ENCODE measurements around the gene ZNF586.
"Not testable (repeated sequence)": the region's sequence is repeated elsewhere in the genome, so short reads cannot be mapped to it uniquely, and the experiment has no call there.

Gene ZNF586

DNA sequence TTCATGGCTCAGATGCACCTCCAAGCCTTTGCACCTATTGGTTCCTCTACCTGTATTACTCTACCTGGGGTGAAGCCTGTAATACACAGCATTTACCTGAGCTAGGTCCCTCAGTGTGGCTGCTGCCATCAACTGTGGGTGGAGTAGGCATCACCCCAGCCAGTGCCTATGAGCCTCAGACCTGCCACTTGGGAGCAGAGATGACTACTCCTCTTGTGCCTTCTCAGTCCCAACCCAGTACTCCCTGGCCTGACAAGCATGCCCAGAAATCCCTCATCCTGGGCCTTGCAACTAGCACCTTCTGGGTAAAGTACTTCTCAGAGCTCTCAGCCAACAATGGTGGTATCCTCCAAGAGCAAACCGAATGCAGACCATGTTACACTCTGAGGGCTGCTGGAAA lies 27.1 kb downstream of the ZNF586 start:
- not testable (repeated sequence) for H3K9ac ChIP-seq (ENCODE audit: low read depth, low read length); H3K9me3 ChIP-seq (ENCODE audit: control insufficient read depth, insufficient read depth, low read length); H3K4me3 ChIP-seq (ENCODE audit: low read depth, low read length); H3K27me3 ChIP-seq (ENCODE audit: control insufficient read depth, insufficient read depth, low read length); H3K27ac ChIP-seq (ENCODE audit: low read depth, low read length)
- Histone ChIP-seq H3K36me3 (ENCODE audit: control insufficient read depth, insufficient read depth, low read length) (peaks cover 11% of the 10 kb centered on the region; the same call in 1 of the 2 replicates), H3K4me1 (ENCODE audit: control insufficient read depth, insufficient read depth, low read length) (peaks cover 25% of the 10 kb centered on the region)

DNA sequence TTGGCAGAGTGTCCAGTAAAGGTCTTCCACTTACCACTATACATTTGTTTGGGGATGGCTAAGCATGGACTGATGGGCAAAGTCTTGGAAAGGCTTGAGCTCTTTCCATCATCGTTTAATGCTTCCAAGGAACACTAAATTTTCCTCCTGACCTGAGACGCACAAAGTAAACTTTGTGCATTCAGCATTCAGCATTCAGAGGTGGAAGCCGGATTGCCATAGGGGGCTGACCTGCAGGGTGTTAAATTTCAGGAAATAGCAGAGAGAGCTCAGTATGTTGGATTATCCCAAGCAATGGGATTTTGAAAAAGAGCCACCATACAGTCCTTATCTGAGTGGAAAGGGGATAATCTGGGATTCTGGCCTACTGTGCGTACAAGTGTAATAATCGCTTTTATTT lies 31.2 kb downstream of the ZNF586 start:
- Histone ChIP-seq H3K9ac (ENCODE audit: low read depth, low read length) (no peak overlapping the region), H3K27ac (ENCODE audit: low read depth, low read length) (peak overlapping the region; percentile 99), H3K4me3 (ENCODE audit: low read depth, low read length) (no peak overlapping the region), H3K4me1 (ENCODE audit: control insufficient read depth, insufficient read depth, low read length) (peaks cover 54% of the 10 kb centered on the region), H3K36me3 (ENCODE audit: control insufficient read depth, insufficient read depth, low read length) (peaks cover 8% of the 10 kb centered on the region), H3K9me3 (ENCODE audit: control insufficient read depth, insufficient read depth, low read length) (no peaks in the 10 kb centered on the region), H3K27me3 (ENCODE audit: control insufficient read depth, insufficient read depth, low read length) (no peaks in the 10 kb centered on the region)

DNA sequence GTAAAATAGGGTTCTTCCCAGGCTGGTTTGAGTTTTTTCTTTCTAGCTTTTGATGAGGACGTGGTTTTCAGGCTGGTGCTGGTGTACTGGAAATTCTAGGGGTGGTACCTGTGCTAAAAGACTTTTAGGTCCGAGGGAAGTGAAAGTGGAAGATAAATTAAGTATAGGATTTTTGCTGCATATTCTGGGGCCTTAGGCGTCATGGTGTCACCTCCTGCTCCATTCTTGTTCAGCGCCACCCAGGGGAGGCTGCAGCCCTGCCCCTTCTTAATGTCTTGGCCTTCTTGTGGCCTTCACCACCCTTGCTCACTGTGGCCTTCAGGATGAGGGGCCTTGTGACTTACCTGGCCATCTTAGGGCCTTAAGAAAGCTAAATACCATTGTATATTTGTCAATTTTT lies 32.8 kb downstream of the ZNF586 start:
- Histone ChIP-seq H3K27ac (ENCODE audit: low read depth, low read length) (peak overlapping the region; percentile 99), H3K4me1 (ENCODE audit: control insufficient read depth, insufficient read depth, low read length) (peaks cover 56% of the 10 kb centered on the region), H3K4me3 (ENCODE audit: low read depth, low read length) (peak overlapping the region; percentile 25; the same call in 1 of the 2 replicates), H3K36me3 (ENCODE audit: control insufficient read depth, insufficient read depth, low read length) (peaks cover 14% of the 10 kb centered on the region; the same call in 1 of the 2 replicates), H3K9ac (ENCODE audit: low read depth, low read length) (no peak overlapping the region), H3K9me3 (ENCODE audit: control insufficient read depth, insufficient read depth, low read length) (no peaks in the 10 kb centered on the region), H3K27me3 (ENCODE audit: control insufficient read depth, insufficient read depth, low read length) (no peaks in the 10 kb centered on the region)

DNA sequence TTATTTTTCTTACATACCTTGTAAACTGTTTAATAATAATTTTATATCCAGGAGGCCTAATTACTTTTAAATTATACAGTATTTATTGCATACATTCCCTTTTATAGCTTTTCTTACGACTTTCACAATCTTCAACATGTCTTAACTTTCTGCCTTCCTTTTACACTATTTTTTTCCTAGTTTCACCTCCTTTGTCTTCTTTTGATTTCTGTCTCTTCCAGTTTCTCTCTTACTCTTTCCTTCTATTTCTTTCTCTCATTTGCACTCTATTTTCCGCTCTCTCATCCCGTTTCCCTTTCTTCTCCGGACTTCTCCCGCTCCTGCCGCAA lies 33.8 kb downstream of the ZNF586 start:
- Histone ChIP-seq H3K4me3 (ENCODE audit: low read depth, low read length) (peak overlapping the region; percentile 76), H3K27me3 (ENCODE audit: control insufficient read depth, insufficient read depth, low read length) (no peaks in the 10 kb centered on the region), H3K4me1 (ENCODE audit: control insufficient read depth, insufficient read depth, low read length) (peaks cover 56% of the 10 kb centered on the region), H3K9me3 (ENCODE audit: control insufficient read depth, insufficient read depth, low read length) (no peaks in the 10 kb centered on the region), H3K27ac (ENCODE audit: low read depth, low read length) (peak overlapping the region; percentile 99), H3K36me3 (ENCODE audit: control insufficient read depth, insufficient read depth, low read length) (peaks cover 22% of the 10 kb centered on the region), H3K9ac (ENCODE audit: low read depth, low read length) (peak overlapping the region; percentile 94)

DNA sequence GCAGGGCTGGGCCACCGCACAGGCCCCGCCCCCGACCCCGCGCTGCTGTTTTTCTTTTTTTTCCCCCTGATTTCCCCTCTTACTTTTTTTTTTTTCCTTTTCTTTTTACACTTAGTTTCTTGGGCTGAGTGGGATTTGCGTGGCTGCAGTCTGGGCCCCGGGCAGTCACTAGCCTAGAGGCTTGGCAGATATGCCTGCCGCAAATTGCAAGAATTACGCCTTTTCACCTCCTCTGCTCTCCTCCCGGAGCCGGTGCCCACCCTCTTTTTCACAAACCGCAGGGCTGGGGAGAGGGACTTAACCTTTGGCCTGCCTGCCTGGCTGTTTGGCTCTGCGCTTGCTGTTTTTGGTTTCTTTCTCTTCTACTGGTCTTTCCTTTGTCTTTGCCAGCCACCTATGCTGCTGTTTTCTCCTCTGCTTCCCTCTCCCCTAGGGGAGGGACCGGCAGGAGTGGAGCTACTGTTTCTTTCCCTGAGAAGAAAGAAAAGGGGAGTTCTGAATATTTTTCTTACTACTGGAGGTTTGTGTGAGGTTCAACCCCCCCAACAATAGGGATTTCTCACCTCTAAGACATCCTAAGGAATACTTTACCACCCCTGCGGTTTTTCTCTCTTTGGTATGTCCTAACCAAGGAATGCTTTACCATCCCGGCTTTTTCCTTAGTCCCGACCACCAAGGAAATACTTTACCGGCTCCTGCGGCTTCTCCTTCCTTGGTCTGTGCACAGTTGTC lies 34.3 kb downstream of the ZNF586 start:
- Histone ChIP-seq H3K36me3 (ENCODE audit: control insufficient read depth, insufficient read depth, low read length) (peaks cover 27% of the 10 kb centered on the region), H3K9me3 (ENCODE audit: control insufficient read depth, insufficient read depth, low read length) (no peaks in the 10 kb centered on the region), H3K4me3 (ENCODE audit: low read depth, low read length) (peak overlapping the region; percentile 76), H3K27ac (ENCODE audit: low read depth, low read length) (peak overlapping the region; percentile 99), H3K27me3 (ENCODE audit: control insufficient read depth, insufficient read depth, low read length) (no peaks in the 10 kb centered on the region), H3K4me1 (ENCODE audit: control insufficient read depth, insufficient read depth, low read length) (peaks cover 56% of the 10 kb centered on the region), H3K9ac (ENCODE audit: low read depth, low read length) (peak overlapping the region; percentile 94)

DNA sequence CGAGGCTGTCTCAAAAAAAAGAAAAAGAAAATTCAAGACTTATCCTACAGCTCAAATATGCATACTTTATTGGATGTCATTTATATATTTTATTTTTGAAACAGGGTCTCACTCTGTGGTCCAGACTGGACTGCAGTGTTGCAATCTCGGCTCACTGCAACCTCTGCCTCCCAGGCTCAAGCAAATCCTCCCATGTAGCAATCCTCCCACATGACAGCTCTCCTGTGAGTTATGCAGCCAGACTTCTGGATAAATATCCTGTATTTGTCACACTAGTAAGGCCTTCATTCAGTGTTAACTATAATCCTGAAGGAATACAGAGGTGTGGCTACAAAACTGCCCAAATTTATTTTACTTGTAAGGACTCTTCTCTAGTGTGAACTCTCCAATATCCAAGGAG lies 38.1 kb downstream of the ZNF586 start:
- no peak overlapping the region for H3K4me3 ChIP-seq (ENCODE audit: low read depth, low read length)
- peaks cover 54% of the 10 kb centered on the region for H3K36me3 ChIP-seq (ENCODE audit: control insufficient read depth, insufficient read depth, low read length)
- no peak overlapping the region for H3K9ac ChIP-seq (ENCODE audit: low read depth, low read length)
- H3K4me1 ChIP-seq (ENCODE audit: control insufficient read depth, insufficient read depth, low read length): peaks cover 21% of the 10 kb centered on the region
- no peaks in the 10 kb centered on the region for H3K27me3 ChIP-seq (ENCODE audit: control insufficient read depth, insufficient read depth, low read length)
- no peak overlapping the region for H3K27ac ChIP-seq (ENCODE audit: low read depth, low read length)
- no peaks in the 10 kb centered on the region for H3K9me3 ChIP-seq (ENCODE audit: control insufficient read depth, insufficient read depth, low read length)

DNA sequence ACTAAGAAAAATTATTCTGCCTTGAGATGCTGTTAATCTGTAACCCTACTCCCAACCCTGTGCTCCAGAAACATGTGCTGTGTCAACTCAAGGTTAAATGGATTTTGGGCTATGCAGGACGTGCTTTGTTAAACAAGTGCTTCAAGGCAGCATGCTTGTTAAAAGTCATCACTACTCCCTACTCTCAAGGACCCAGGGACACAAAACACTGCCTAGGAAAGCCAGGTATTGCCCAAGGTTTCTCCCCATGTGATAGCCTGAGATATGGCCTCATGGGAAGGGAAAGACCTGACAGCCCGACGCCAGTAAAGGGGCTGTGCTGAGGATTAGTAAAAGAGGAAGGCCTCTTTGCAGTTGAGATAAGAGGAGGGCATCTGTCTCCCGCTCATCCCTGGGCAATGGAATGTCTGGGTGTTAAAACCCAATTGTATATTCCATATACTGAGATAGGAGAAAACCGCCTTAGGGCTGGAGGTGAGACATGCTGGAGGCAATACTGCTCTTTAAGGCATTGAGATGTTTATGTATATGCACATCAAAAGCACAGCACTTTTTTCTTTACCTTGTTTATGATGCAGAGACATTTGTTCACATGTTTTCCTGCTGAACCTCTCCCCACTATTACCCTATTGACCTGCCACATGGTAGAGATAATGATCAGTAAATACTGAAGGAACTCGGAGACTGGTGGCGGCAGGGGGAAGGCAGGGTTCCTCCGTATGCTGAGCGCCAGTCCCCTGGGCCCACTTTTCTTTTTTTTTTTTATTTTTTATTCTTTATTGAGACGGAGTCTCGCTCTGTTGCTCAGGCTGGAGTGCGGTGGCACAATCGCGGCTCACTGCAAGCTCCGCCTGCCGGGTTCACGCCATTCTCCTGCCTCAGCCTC lies 41.2 kb downstream of the ZNF586 start:
- H3K9me3 ChIP-seq (ENCODE audit: control insufficient read depth, insufficient read depth, low read length); H3K27me3 ChIP-seq (ENCODE audit: control insufficient read depth, insufficient read depth, low read length); H3K4me3 ChIP-seq (ENCODE audit: low read depth, low read length); H3K4me1 ChIP-seq (ENCODE audit: control insufficient read depth, insufficient read depth, low read length); H3K9ac ChIP-seq (ENCODE audit: low read depth, low read length): not testable (repeated sequence)
- Histone ChIP-seq H3K27ac (ENCODE audit: low read depth, low read length) (peak overlapping the region; percentile 26), H3K36me3 (ENCODE audit: control insufficient read depth, insufficient read depth, low read length) (peaks cover 58% of the 10 kb centered on the region)

DNA sequence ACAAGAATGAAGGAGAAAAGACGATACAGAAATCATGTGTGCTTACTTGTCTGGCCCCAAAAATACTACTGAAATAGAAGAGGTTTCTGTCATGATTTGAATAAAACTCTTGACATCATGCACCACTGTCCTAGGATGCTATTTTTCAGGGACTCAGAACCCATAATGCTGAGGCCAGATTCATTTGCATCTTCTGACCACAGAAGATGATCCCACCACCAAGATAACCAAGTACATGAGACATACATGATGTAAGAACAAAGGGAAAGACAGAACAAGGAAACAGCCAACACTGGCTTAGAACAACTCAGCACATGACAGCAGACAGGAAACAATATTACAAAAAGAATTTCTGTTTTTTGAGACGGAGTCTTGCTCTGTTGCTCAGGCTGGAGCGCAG lies 42.8 kb downstream of the ZNF586 start:
- H3K27ac ChIP-seq (ENCODE audit: low read depth, low read length): no peak overlapping the region
- no peaks in the 10 kb centered on the region for H3K27me3 ChIP-seq (ENCODE audit: control insufficient read depth, insufficient read depth, low read length)
- H3K4me3 ChIP-seq (ENCODE audit: low read depth, low read length): no peak overlapping the region
- H3K36me3 ChIP-seq (ENCODE audit: control insufficient read depth, insufficient read depth, low read length): peaks cover 47% of the 10 kb centered on the region
- no peak overlapping the region for H3K9ac ChIP-seq (ENCODE audit: low read depth, low read length)
- no peaks in the 10 kb centered on the region for H3K4me1 ChIP-seq (ENCODE audit: control insufficient read depth, insufficient read depth, low read length)
- no peaks in the 10 kb centered on the region for H3K9me3 ChIP-seq (ENCODE audit: control insufficient read depth, insufficient read depth, low read length)

DNA sequence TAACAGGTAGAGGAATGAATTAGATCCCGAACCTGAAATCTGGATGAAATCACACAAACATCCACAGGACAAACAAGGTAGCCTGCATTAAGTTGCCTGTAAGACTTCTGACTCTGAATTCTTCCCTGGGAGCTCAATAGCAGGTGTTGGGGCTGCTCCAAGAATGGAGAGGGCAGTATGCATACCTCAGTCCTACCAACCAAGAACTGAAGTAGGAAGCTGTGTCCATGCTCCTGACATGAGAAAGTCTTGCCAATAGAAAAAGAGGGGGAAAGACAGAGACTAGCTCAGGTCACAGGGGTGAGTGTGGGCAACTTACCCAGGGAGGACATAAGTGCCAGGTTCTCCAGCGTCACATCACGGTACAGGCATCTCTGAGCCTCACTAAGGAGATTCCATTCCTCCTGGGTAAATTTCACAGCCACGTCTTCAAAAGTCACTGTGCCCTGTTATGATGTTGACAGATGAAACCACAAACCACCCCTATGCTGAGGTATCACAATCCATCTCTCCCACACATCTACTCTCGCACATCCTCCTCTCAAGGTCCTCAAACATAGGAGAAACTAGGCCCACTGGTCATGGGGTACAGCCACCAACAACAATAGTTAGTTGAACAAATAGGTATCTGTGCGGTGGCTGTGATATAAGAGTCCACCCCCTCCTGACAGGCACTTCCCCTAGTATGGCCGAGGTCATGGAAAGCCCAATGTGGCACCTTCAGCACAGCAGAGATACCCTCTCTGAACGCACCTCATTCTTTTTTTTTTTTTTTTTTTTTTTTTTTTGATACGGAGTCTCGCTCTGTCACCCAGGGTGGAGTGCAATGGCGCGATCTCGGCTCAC lies 43.7 kb downstream of the ZNF586 start:
- not testable (repeated sequence) for H3K9ac ChIP-seq (ENCODE audit: low read depth, low read length); H3K4me1 ChIP-seq (ENCODE audit: control insufficient read depth, insufficient read depth, low read length)

DNA sequence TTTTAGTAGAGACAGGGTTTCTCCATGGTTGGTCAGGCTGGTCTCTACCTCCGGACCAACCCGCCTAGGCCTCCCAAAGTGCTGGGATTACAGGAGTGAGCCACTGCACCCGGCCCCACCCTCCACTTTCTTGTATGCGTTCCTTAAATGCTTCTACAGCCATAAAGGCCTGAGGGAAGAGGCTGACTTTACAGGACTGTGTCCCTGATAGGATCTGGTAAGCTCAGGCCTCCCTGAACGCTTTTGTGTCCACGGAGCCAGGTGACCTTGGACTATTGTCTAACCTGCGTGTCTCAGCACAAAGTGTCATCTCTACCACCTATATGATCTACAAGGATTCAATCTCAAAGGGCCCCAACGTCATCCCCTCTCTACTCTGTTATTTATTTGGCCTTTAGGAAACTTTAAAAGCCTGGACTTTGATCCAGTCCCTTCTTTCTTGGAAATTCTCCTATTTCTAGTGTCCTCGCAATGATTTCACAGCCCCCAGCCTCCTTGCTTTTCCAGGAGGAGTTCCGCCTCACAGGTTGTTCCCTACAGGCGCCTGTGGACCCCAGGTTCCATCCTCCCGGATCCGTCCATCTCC lies 44.5 kb downstream of the ZNF586 start:
- peaks cover 9% of the 10 kb centered on the region; the same call in 1 of the 2 replicates for H3K4me1 ChIP-seq (ENCODE audit: control insufficient read depth, insufficient read depth, low read length)

More for the DNA sequence above, 43.7 kb downstream of the ZNF586 start:
- H3K27me3 ChIP-seq (ENCODE audit: control insufficient read depth, insufficient read depth, low read length); H3K9me3 ChIP-seq (ENCODE audit: control insufficient read depth, insufficient read depth, low read length); H3K27ac ChIP-seq (ENCODE audit: low read depth, low read length): not testable (repeated sequence)
- Histone ChIP-seq H3K36me3 (ENCODE audit: control insufficient read depth, insufficient read depth, low read length) (peaks cover 38% of the 10 kb centered on the region), H3K4me3 (ENCODE audit: low read depth, low read length) (peak overlapping the region; percentile 97)

More for the DNA sequence above, 44.5 kb downstream of the ZNF586 start:
- Histone ChIP-seq H3K4me3 (ENCODE audit: low read depth, low read length) (peak overlapping the region; percentile 97), H3K27ac (ENCODE audit: low read depth, low read length) (peak overlapping the region; percentile 84), H3K27me3 (ENCODE audit: control insufficient read depth, insufficient read depth, low read length) (no peaks in the 10 kb centered on the region), H3K36me3 (ENCODE audit: control insufficient read depth, insufficient read depth, low read length) (peaks cover 32% of the 10 kb centered on the region), H3K9ac (ENCODE audit: low read depth, low read length) (peak overlapping the region; percentile 87), H3K9me3 (ENCODE audit: control insufficient read depth, insufficient read depth, low read length) (no peaks in the 10 kb centered on the region)

Measured in HUES48 (cell line).